Activated T-cell treated with anti-CD3 and anti-CD28 coated beads for 1 hour (primary cell): Measurements from ENCODE around the gene PTPRD.

ENCODE experiments used
- DNase-seq: peaks from one replicate; pipeline ENCODE4 v3.0.0-alpha.2; 2020; ENCODE audit warnings: low read depth

PTPRD gene

DNA sequence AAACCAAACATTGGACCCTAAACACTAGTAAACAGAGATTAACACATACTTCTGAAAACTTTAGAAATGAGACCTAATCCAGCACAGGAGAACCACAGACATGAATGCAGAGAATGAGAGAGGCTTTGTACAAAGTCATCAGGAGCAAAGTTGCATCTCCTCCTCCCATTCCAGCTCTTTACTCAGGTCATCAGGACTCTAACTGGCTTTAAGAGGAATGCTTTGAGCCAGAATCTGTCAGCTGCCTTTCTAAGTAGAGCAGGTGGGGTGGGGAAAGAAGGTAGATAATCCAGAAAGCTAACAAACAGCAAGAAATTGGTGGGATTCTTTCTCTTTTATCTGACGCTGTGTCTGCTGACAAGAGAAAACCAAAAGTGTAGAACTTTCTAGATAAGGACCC is 2230.5 kb downstream of the PTPRD start:
- no peak for DNase-seq

DNA sequence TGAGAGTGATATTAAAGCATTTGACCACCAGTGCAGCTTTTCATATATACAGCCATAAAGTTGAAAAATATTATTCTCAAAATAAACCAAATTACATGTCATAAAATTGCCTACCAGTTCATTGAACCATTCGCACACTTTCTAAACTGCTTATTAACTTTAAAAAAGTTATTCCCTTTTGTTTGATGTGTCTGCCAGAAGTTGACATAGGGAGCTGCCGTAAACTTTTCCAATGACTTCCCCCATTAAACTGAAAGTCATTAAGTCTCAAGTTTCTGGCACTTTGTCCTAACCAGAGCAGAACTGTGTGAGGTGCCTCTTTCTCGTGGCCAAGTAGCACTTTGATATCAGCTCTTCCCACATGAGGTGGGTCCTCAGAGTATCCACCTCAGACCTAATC is 2231.2 kb downstream of the PTPRD start:
- DNase-seq = no peak

DNA sequence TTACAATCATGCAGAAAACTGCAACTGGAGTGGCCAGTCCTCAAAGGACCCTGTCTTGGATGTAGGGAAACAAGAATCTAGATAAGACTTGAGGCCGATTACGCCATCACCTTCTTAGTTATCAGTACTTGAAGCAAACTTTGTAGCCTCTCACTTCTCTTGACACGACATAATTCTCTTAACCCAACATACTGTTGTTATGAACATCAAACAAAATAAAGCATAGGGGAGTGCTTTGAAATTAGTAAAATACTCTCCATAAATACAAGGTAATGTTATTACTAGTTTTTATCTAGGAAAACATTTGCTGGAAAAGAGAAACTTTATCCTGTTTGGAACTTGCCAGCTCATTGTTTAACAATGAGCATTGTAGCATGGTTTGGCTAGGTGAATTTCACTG is 2238.3 kb downstream of the PTPRD start:
- DNase-seq = no peak

DNA sequence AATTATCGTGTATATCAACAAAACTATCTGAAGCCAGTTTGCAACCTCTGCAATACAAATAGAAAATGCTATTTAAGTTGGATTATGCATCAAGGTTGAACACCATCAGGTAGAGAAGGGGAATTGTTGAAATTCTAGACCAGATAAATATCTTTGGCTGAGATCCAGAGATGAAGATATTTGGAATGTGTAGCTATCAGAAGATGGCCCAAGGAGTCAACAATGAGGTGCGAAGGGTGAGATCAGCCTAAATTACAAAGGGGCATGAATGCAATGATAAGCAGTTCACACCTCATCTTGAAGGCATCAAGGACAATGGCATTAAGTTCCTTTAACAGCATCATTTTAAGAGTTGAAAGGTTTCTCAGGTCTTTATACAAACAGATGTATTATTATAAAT is 2241.1 kb downstream of the PTPRD start:
- DNase-seq = no peak

DNA sequence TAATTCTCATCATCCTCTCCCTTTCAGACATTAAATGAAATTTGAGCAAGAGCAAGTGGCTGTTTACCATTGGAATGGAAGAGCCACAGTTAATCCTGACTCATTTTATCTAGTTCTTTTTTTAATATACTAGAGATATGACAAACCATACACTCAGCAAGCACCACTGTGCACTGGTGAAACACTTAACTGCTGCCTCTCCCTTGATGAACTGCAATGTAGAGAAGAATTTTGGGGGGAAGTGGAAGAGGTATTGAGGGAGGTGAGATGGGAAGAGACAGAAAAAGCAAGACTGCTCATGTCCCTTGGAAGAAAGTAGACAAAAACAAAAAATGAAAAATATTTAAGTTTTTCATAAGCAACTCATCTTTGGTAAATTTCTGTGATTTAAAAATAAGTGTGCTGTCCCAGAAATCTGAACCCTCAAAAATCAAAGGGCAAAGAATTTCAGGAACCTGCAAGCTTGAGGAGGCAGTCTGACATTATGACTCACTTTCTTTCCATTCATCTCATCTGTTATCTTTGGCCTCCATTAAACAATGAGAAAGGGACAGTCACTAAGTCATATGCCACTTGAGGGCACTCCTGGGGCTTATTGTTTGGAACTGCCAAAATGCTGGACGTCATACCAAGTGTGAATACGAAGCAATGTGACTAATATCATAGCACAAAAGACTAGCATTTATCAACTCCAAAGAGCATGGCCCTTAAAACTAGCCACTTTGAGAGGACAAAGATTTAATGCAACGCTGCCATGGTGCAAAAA is 2246.5 kb downstream of the PTPRD start:
- DNase-seq = no peak

DNA sequence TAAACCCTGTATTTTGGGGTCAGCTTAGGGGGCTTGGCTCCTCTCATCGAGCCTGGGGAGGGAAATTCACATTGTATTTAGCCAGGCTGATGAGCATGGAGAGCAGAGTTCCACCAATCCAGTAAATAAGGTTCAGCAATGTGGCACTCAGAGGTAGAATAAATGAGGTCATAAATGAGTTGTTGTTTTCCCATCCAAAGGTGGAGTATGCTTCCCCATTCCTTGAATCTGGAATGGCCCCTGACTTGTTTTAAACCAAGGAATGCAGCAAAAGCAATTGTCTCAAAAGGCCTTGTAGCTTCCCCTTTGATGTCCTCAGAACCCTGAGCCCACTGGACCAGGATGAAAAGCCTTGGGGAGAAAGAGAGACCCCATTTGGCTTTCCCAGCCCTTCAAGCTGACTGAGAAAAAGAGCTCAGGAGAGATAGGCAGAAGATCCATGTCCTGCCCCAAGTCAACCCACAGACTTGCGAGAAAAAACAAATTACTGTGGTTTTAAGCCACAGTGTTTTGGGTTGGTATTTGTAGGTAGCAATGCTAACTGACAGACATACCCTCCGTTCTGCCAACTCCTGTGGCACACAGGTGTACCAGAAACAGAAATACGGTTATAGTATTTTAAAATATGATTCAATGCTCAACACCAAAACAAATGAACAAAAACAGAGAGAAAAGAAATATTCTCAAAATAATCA is 2247.2 kb downstream of the PTPRD start:
- no peak for DNase-seq

DNA sequence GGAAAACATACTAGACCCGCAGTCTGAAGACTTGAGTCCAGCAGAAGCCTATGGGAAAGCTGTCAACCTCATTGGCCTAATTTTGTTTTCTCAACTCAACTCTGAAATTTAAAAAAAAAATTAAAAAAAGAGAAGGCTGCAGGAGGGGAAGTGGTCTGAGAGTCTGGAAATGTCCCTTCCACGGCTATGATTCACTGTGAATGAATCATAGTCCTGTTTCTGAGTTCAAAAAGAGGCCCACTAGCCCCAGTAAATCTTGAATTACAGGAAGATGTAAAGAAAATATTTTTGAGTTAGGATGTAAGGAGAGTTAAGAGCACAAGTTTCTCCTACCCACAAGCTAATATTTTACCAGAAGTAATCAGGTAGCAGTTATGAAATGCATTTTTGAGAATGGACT is 2247.8 kb downstream of the PTPRD start:
- DNase-seq = no peak

DNA sequence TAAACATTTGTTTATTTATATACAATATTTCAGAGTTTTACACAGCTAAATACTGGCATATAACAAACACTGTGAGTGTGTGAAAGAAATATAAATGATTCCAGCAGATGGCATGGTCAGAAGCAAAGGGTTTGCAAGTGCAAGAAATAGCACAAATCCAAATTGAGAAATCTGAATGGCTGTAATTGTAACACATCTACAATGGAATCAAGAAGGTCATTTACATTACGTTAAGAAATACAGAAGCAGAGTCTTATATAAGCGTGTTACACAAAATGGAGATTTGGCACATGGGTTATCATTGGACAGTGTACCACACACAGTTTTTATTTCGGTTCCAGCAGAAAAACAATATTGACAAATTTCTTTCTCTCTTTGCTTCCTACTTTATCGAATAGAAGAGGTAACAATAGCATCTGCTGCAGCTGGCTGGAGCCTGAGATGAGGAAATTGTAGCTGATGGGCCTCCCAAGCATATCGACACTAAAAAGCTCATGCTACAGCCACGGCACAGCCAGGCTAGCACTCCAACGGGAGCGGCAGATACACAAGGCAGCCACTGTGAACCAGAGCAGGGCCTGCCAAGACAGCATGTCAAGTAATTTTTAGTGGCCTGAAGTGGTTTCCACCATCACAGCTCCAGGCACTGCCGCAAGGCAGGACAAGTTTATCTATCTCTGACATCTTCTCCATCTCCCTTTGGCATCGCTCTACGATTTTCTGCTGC is 2248.6 kb downstream of the PTPRD start:
- DNase-seq = no peak

DNA sequence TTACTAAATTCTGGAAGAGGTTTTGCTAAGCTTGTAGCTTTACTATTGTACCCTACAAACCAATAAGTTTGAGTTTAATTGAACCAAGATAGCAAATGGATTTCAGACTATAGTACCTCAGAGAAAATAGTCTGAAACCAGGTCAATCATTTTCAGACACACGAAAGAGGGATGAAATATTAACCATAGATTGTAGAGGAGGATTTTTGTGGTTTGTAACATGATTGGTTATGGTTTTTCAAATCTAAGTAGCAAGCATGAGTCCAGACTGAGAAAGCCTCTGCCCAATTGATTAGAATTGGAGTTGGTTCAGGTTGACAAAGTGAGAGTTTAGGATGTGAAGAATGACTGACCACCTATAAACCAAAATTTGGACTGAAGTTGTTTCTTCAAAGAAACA is 2250.6 kb downstream of the PTPRD start:
- DNase-seq = no peak

DNA sequence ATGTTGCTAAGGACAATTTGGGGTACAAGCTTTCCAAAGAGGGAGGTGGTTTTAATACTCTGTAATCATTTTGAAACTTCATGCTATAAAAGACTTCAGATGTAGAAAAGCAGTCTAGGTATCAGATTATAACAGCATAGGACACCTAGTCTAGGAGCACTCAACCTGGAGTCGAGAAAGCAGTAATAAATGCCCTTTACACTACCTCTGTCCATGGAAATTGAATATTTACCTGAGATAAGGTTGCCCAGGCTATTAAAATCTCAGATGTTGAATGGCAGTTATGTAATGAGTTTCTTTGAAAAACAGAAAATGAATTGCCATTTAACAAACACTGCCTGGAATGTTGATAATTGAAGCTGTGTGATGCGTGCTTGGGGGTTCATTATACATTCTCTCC is 2251.4 kb downstream of the PTPRD start:
- no peak for DNase-seq

DNA sequence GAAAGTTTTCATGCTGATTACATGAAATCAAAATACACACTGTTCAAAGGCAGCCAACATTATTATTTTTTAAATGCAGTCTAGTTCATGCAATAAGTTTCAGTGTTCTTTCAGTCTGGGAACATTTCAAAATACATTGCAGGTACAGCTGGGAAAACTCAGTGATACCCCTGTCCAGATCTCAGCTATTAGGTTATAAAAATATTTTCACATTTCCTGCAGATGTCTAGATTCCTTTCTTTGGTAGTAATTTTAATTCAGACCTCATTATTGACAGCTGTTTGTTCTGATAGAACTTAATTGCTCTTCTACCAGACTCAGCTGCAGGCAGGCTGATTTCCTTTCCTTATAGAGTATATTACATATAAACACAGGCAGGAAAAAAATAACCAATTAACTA is 2256.4 kb downstream of the PTPRD start:
- DNase-seq = no peak

DNA sequence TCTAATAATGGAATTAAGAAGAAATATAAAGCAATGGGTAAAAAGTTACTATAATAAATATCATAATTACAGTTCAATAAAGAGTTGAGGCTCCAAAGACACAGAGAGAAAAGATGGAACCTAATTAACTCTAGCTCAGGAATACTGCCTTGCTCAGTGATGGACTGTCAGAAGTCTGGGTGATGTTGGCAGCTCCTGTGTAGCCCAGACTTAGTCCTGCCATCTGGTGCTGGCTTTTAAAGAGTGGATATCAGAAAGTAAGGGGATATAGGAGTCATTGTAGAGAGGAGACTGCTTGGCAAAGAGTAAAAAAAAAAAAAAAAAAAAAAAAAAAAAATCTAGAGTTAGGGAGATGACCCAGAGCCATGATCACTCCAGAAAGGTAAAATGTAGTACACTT is 2261.4 kb downstream of the PTPRD start:
- no peak for DNase-seq

DNA sequence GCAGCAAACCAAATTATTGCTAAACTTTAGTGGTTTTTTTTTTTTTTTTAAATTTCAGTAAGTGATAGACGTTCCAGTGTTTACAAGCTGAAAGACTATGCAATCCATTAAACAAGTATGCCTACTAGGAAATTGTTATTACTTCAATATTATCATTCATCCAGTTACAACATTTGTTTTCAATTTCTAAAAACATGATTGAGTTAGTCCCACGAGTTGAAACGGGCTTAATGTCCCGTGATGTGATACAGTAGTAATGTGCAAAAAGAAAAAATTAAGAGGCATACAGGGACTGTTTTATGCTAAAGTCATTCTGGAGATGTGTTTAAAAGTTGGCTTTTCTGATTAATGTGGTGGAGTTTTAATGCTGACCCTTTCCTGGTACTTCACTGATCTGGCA is 2262.9 kb downstream of the PTPRD start:
- DNase-seq = no peak

DNA sequence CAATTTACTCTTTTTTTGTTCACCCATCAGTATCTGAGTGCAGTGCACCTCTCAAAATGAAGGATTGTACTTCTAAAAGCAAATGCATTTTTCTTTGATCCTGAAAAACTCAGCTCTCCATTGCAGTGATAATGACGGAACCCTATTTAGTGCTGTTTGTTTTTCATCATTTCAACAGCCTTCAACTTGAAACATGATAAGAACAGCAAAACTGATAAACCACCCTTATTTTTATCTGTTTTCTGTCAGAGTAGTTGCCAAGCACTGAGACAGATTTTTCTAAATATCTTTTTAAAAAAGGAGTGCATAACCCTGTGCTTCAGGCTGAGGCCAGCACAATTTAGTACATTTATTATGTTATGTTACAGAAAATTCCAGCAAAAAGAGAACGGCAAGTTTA is 2263.4 kb downstream of the PTPRD start:
- no peak for DNase-seq

DNA sequence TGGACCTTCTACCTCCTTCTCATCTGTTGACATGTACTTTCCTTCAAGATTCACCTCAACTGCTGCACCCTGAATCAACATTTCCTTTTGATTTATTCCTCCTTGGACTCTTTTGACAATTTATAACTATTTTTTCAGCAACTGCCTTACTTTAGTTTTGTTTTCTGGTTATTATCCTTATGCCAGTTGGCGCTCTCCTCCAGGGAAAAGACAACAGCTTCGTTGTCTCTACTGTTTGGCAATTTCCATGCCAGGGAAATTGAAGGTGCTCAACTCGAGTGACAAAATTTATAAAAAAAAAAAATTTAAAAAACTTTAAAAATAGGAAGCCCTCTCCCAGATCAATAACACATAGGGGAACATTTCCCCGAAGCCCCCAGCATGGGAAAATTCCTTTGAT is 2264.0 kb downstream of the PTPRD start:
- DNase-seq = no peak

DNA sequence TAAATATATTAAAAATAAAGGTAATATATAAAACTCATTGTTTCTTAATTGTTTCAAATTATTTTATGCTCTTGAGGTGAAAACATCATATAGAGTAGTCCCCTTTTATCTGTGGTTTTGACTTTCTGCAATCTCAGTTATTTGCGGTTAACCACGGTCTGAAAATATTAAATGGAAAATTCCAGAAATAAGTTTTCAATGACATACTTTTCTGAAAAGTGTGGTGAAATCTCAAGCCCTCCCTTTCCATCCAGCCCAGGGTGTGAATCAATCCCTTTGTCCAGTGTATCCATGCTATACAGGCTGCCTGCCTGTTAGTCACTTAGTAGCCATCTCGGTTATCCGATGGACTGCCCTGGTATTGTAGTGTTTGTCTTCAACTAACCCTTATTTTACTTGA is 2266.5 kb downstream of the PTPRD start:
- no peak for DNase-seq

DNA sequence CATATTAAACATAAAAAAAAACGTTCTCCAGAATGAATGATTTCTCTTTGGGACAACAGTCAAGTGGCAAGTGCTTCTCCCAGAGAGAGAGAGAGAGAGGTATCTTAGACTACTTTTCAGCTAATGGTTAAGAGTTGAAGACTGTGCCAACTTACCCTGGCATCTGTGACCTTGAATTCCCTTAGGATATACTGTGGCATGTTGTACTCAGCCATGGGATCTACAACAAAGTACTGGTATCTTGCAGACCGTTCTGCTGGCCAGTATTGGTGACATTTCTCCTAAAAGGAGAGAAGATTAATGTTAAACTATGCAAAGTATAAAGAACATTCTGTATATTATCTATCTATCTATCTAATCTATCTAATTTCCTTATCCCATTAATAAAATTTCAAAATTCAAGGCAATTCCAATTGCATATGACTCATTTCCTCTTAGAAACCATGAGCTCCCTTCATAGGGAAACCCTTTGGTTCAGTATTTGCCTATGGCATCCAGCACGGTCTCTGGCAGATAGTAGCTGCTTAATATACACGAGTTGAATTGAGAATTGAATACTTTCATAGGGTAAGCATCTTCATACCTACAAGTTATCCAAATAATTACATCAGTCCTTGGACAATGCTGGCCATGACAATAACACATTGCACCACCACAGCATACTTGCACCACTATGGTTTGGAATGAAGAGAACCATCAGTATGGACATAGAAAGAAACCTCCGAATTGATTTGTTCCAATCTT is 2273.9 kb downstream of the PTPRD start:
- DNase-seq = no peak

DNA sequence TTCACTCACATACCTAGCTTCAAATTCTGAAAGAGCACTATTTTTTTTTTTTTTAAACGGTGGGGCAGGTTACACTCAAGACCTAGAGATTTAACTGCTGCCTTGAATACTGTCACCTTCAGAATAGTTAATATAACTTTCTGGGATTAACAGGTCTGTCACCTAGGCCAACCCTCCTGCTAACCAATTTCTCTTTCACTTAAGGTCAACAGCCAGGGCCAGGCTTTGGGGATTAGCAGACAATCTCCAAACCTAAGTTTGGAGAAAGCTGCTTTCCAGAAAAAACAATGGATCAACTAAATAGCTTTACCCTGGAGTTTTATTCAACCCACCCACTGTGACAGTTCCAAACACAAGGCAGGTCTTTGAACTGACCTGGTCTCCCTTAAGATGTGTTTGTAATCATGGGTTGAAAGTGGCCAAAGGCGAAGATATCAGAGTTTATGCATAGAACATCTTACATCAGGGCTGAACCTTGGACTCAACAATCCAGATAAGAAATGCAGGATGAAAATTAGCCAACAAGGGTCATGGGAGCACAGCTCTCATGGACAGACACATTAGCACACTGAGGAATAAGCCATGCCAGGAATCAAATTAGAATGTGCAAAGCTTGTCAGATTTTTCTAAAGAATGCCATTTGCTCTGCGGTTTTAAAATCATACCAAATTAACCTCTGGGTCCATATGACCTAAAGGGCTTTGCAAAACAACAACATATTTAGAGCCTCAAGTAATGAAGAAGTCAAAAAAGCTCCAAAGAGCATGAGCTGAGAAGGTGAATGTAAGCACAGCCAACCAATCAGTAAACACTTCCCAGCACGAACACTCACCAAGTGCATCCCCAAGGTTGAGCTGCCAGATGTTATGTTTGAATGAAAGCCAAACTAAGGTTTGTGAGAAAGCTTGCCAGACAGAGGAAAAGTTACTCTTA is 2274.7 kb downstream of the PTPRD start:
- DNase-seq = no peak

DNA sequence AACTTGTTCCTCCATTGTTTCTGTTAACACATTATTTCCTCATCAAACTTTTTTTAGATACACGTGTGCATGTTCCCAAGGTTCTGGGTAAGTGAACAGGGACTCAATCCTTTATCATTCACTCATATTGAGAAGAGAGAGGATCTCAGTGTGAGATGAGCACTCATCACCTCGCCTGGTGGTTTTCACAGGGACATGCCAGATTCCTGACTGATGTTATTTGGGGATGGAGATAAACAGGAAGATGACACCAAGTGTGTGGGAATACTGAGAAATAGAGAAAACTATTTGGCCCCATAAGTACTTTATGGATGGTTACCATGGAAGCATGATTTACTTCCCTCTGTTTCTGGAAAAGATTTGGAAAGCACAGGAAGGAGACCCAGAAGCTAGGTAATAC is 2279.9 kb downstream of the PTPRD start:
- no peak for DNase-seq

DNA sequence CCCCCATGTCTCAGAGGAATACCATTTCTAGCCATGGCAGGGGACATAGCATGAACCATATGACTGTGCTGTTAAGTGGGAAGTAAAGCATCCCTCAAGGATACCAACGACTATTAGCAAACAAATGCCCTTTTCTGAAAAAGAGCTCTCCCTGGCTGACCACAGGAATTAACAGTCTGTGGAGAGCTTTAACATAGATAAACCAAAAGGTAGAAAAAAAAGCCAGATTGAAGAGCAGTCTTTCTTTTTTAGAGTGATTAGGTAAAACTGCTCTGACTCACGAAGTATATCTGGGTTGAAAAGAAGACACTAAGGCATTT is 2280.5 kb downstream of the PTPRD start:
- no peak for DNase-seq

DNA sequence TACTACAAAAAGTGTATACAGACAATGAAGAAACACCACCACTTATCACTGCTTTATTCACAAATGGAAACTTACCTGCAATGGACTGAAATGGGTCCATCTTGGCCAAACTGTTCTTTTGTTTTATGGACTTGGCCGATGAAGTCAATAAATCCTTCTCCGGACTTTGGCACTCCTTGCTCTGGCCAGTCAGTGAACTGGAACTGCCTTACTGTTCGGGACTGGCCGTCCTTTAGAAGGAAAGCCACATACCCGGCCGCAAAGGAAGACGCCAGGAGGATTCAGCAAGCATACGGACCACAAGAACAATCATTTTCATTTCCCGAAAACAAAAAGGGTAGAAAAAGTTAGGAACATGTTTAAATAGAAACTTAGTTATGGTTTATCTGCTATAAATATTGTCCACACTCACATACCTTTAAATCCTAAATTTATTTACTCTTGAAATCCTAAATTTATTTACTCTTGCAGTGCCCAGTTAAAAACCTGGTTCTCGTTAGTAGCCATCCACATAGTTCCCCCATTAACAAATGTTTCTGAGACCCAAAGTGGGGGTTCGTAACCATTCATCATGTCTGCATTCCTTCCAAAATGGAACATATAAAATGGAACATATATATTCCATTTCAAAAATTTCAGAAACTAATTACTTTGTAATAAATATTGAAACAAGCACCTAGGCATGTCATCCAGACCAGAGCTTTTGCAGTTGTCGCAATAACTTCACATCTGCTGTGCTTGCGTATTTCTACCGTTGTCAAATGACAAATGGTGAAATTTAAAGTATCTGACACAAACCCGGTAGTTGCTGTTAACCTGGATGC is 2281.1 kb downstream of the PTPRD start:
- DNase-seq = no peak
